HEK293T (cell line): ENCODE measurements around the gene SUMO3.

Experiments used
- ARNT ChIP-seq: fragments of 450-650 bp; IDR thresholded peaks from 2 replicates; pipeline ENCODE4 v1.6.1; 2017; ENCODE audit warnings: mild to moderate bottlenecking
- BHLHE40 ChIP-seq: fragments of 450-650 bp; IDR thresholded peaks from 2 replicates; pipeline ENCODE4 v1.6.1; 2016; ENCODE audit warnings: mild to moderate bottlenecking, moderate library complexity, borderline replicate concordance
- FOXA1 ChIP-seq: fragments of 450-650 bp; IDR thresholded peaks from 2 replicates; pipeline ENCODE4 v1.6.1; 2016; ENCODE audit warnings: mild to moderate bottlenecking
- TARDBP ChIP-seq: fragments of 450-650 bp; IDR thresholded peaks from 2 replicates; pipeline ENCODE4 v1.6.1; 2016
- TF ChIP-seq, protein P1 (sequence below): fragments of 450-650 bp; IDR thresholded peaks from 2 replicates; pipeline ENCODE4 v1.6.1; 2016

DNA sequence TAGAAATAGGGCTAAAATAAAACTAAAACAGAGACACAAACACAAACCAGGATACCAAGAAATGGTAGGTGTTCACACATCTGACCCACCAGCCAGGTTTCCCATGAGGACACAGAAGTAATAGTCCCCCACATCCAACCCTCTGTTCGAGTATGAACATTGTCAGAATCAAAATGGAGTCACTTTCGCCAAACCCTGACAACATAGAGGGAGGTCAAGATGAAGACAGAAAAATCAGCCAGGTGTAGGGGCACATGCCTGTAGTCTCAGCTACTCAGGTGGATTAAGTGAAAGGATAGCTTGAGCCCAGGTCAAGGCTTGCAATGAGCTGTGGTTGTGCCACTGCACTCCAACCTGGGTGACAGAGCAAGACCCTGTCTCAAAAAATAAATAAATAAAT lies 20.1 kb downstream of the SUMO3 start:
- TF ChIP-seq, protein P1, sequence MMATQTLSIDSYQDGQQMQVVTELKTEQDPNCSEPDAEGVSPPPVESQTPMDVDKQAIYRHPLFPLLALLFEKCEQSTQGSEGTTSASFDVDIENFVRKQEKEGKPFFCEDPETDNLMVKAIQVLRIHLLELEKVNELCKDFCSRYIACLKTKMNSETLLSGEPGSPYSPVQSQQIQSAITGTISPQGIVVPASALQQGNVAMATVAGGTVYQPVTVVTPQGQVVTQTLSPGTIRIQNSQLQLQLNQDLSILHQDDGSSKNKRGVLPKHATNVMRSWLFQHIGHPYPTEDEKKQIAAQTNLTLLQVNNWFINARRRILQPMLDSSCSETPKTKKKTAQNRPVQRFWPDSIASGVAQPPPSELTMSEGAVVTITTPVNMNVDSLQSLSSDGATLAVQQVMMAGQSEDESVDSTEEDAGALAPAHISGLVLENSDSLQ: no peak
- TF ChIP-seq TARDBP (no peak), ARNT (no peak), FOXA1 (no peak), BHLHE40 (no peak)
